NCI-H2107 (cell line): Measurements from ENCODE around the gene RASSF7.
A peak's percentile ranks its signal among the peaks of the same experiment; 100 is the strongest.
"Not testable (repeated sequence)": the region's sequence is repeated elsewhere in the genome, so short reads cannot be mapped to it uniquely, and the experiment has no call there.

ENCODE experiments used
- DNase-seq: peaks from one replicate; lab custom pipeline; 2025; lab: John Stamatoyannopoulos, UW

The RASSF7 gene, protein sequence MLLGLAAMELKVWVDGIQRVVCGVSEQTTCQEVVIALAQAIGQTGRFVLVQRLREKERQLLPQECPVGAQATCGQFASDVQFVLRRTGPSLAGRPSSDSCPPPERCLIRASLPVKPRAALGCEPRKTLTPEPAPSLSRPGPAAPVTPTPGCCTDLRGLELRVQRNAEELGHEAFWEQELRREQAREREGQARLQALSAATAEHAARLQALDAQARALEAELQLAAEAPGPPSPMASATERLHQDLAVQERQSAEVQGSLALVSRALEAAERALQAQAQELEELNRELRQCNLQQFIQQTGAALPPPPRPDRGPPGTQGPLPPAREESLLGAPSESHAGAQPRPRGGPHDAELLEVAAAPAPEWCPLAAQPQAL

GRCh38 chr11:560305-561147 is at the start of gene RASSF7, which contains the start of gene LMNTD2:
Gene RASSF7 (plus strand): TSS chr11:560970. CDS start chr11:561769, 799 bp downstream.
Gene LMNTD2 (minus strand): TSS chr11:560738. CDS start chr11:560716, 22 bp downstream.
- DNase-seq = peak; percentile 80

GRCh38 chr11:512761-513595 is 47.8 kb upstream of the RASSF7 start:
- no peak for DNase-seq

DNA sequence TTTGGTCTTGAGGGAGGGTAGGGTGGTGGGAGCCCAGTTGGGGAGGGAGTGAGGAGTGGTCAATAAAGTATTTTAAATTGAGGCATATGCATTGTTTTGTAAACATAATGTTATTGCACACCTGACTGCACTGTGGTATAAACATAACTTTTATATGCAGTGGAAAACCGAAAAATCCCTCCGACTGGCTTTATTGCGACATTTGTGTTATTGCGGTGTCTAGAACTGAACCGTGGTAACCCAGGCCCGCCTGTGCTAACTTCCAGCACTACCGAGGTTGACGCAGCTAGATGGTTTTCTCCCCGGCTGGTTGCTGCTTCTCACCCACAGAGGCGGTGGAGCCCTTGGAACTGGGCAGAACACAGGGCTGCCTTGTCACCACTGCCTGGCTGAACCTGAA is 46.2 kb upstream of the RASSF7 start:
- no peak for DNase-seq

- DNase-seq = no peak
These were observed 45.6 kb upstream of the RASSF7 start for GRCh38 chr11:515131-515530.

- no peak for DNase-seq
These were observed 44.4 kb upstream of the RASSF7 start for GRCh38 chr11:516400-516799.

- DNase-seq = not testable (repeated sequence)
These were observed 43.7 kb upstream of the RASSF7 start for GRCh38 chr11:516918-517685.

DNA sequence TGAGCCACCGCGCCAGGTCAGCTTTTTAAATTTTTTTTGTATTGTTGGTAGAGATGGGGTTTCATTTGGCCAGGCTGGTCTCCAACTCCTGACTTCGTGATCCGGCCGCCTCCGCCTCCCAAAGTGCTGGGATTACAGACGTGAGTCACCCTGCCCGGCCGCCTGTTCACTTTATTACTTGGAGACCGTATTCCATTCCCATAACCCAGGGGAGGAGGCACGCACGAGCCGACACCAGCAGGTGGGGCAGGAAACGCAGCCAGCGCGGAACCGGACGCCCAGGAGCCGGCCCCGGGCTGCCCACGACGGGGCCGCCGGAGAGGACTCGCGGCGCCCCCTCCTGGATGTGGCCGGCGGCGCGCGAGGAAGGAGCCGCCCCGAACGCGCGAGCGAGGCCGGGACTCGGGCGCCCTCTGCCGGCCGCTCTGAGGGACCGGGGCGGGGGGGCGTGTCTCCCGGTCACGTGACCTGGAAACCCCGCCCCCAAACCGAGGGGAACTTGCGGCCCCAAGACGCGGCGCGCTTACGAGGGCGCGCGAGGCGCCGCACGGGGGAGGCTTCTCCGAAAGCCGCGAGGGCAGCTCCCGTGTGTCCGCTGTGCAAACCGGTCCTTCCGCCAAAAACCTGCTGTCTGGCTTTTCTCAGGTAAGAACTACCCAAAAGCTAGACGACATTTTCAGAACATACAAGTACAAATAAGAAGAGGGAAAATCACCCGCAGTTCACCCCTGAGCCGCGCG is 42.1 kb upstream of the RASSF7 start:
- DNase-seq = no peak

DNA sequence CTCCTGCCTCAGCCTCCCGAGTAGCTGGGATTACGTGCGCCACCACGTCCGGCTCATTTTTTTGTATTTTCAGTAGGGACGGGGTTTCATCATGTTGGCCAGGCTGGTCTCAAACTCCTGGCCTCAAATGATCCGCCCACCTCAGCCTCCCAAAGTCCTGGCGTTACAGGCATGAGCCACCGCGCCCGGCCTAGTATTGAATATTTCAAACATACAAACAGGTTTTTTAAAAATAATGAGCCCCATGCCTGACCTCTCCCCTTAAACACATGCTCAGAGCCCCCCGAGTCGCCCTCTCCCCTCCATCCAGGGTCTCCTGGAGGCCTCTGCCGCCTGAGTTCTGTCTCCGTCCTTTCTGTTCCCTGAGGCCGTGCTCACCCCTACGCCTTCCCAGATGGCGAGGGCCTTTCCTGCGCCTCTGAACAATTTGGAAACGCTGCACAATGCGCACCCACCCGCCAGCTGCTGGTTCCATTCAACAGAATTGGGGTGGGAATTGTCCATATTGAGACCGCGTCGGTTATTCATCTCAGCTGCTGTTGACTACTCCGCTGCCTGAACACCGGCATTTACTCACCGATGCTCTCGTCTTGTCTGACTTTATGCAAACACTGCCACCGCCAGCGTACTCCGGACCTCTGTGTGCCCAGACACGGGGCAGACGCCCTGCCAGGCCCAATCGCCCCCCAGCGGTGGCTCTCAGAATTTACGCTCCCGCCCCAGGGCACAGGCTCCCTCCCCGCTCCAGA is 40.2 kb upstream of the RASSF7 start:
- DNase-seq = no peak

- no peak for DNase-seq
These were observed 39.5 kb upstream of the RASSF7 start for GRCh38 chr11:521177-521688.

GRCh38 chr11:526192-526591 is 34.6 kb upstream of the RASSF7 start:
- DNase-seq = no peak

- DNase-seq = no peak
These were observed 32.5 kb upstream of the RASSF7 start for GRCh38 chr11:528166-528814.

GRCh38 chr11:528815-529727 is 31.7 kb upstream of the RASSF7 start:
- no peak for DNase-seq

- no peak for DNase-seq
These were observed 30.9 kb upstream of the RASSF7 start for GRCh38 chr11:529728-530411.

DNA sequence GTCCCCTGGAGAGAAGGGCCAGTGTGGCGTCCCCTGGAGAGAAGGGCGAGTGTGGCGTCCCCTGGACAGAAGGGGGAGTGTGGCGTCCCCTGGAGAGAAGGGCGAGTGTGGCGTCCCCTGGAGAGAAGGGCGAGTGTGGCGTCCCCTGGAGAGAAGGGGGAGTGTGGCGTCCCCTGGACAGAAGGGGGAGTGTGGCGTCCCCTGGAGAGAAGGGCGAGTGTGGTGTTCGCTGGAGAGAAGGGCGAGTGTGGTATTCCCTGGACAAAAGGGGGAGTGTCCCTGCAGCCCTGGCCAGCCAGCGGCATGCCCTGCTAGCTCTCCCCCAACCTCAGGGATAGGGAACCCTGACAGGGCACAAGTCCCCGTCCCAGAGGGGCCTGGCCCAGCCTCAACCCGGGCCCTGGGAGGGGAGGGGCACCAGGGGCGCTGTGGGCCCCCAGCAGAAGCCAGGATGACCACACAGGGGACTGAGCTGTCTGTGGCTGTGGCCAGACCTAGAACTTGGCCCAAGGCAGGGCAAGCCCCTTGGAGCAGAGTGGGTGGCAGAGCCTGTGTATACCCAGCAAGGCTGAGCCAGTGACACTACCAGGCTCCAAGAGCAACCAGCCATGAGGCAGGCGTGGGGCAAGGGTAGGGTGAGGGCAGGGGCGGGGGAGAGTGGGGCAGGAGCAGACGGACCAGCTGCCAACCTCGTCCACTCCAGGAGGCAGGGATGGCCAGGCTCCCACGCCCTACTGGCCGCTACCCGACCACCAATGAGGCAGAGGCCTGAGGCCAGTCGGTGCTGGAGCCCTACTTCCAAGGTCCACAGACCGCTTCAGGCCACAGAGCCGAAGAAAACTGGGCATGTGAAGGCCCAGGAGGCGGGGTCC is 29.6 kb upstream of the RASSF7 start:
- DNase-seq = no peak

- DNase-seq = no peak
These were observed 28.7 kb upstream of the RASSF7 start for GRCh38 chr11:531919-532526.

GRCh38 chr11:532527-532985 is 28.2 kb upstream of the RASSF7 start:
- no peak for DNase-seq
